GM18502 (cell line): ENCODE results near the gene THEMIS.
"Not testable (repeated sequence)": the region's sequence is repeated elsewhere in the genome, so short reads cannot be mapped to it uniquely, and the experiment has no call there.

Source experiments
- ATAC-seq: cut with Tn5 transposase; IDR thresholded peaks from one replicate; pipeline ENCODE4 v1.9.1; 2021; ENCODE audit warnings: mild to moderate bottlenecking; ENCODE audit not compliant: unreplicated experiment, poor library complexity

The THEMIS gene

GRCh38 chr6:127812985-127813698, 87.7 kb downstream of the THEMIS start:
- ATAC-seq = no peak

GRCh38 chr6:127811900-127812570, 88.8 kb downstream of the THEMIS start:
- ATAC-seq = no peak

GRCh38 chr6:127807806-127808517, 92.9 kb downstream of the THEMIS start:
- no peak for ATAC-seq

GRCh38 chr6:127796713-127797112, 104.1 kb downstream of the THEMIS start:
- no peak for ATAC-seq

- no peak for ATAC-seq
These were observed 106.5 kb downstream of the THEMIS start for GRCh38 chr6:127794405-127794804.

GRCh38 chr6:127793396-127793795, 107.5 kb downstream of the THEMIS start:
- no peak for ATAC-seq

GRCh38 chr6:127792616-127793015, 108.2 kb downstream of the THEMIS start:
- no peak for ATAC-seq

GRCh38 chr6:127791779-127792528, 108.9 kb downstream of the THEMIS start:
- no peak for ATAC-seq

- no peak for ATAC-seq
These were observed 110.3 kb downstream of the THEMIS start for GRCh38 chr6:127790571-127790970.

GRCh38 chr6:127786109-127786508, 114.7 kb downstream of the THEMIS start:
- no peak for ATAC-seq

- ATAC-seq = no peak
These were observed 116.4 kb downstream of the THEMIS start for GRCh38 chr6:127784468-127784867.

- not testable (repeated sequence) for ATAC-seq
These were observed 119.1 kb downstream of the THEMIS start for GRCh38 chr6:127781636-127782272.

- ATAC-seq = no peak
These were observed 124.5 kb downstream of the THEMIS start for GRCh38 chr6:127776320-127776719.

GRCh38 chr6:127775371-127775770, 125.5 kb downstream of the THEMIS start:
- ATAC-seq = no peak

GRCh38 chr6:127768745-127769144, 132.1 kb downstream of the THEMIS start:
- ATAC-seq = no peak

GRCh38 chr6:127768223-127768622, 132.6 kb downstream of the THEMIS start:
- ATAC-seq = no peak

- ATAC-seq = no peak
These were observed 134.9 kb downstream of the THEMIS start for GRCh38 chr6:127765949-127766348.

- no peak for ATAC-seq
These were observed 138.6 kb downstream of the THEMIS start for GRCh38 chr6:127762284-127762683.

- ATAC-seq = no peak
These were observed 139.8 kb downstream of the THEMIS start for GRCh38 chr6:127761084-127761483.

- no peak for ATAC-seq
These were observed 151.8 kb downstream of the THEMIS start for GRCh38 chr6:127749095-127749494.
